ENCODE measurements around the gene SLC7A1. TPM values are rescaled to one million over a fixed set of nuclear protein-coding genes. Genes with fewer than 3 reads are reported as not detected.
"Not testable (repeated sequence)": the region's sequence is repeated elsewhere in the genome, so short reads cannot be mapped to it uniquely, and the experiment has no call there.

The SLC7A1 gene
- 11.2 and 14.5 TPM in 2 replicates for total RNA-seq
- 33.4 TPM for polyA plus RNA-seq (2012)

- DNase-seq (ENCODE audit: low read depth), result peak; percentile 84
These were observed at the start of gene SLC7A1 for GRCh38 chr13:29595380-29596063. Gene SLC7A1, minus strand, starts transcription at chr13:29595688. Its CDS starts 59,500 bp downstream, at chr13:29536188.

GRCh38 chr13:29640665-29641064 lies 45.2 kb upstream of the SLC7A1 start:
- DNase-seq (ENCODE audit: low read depth), result no peak

- DNase-seq (ENCODE audit: low read depth), result not testable (repeated sequence)
These were observed 41.3 kb upstream of the SLC7A1 start for GRCh38 chr13:29636831-29637230.

- DNase-seq (ENCODE audit: low read depth), result peak; percentile 15
These were observed 29.5 kb upstream of the SLC7A1 start for GRCh38 chr13:29624997-29625396.

GRCh38 chr13:29621841-29622240 lies 26.4 kb upstream of the SLC7A1 start:
- DNase-seq (ENCODE audit: low read depth), result no peak

- no peak for DNase-seq (ENCODE audit: low read depth)
These were observed 25.7 kb upstream of the SLC7A1 start for GRCh38 chr13:29621051-29621800.

GRCh38 chr13:29619995-29620394 lies 24.5 kb upstream of the SLC7A1 start:
- no peak for DNase-seq (ENCODE audit: low read depth)

- DNase-seq (ENCODE audit: low read depth), result no peak
These were observed 17.6 kb upstream of the SLC7A1 start for GRCh38 chr13:29613101-29613500.

- DNase-seq (ENCODE audit: low read depth), result no peak
These were observed 12.0 kb upstream of the SLC7A1 start for GRCh38 chr13:29607465-29607864.

GRCh38 chr13:29605860-29606526 lies 10.5 kb upstream of the SLC7A1 start:
- no peak for DNase-seq (ENCODE audit: low read depth)

GRCh38 chr13:29598321-29598720 lies 2.8 kb upstream of the SLC7A1 start:
- no peak for DNase-seq (ENCODE audit: low read depth)

GRCh38 chr13:29597706-29598105 lies 2.2 kb upstream of the SLC7A1 start:
- DNase-seq (ENCODE audit: low read depth), result no peak

GRCh38 chr13:29597246-29597645 lies 1.8 kb upstream of the SLC7A1 start:
- no peak for DNase-seq (ENCODE audit: low read depth)

GRCh38 chr13:29596064-29596418 lies 553 bp upstream of the SLC7A1 start:
- no peak for DNase-seq (ENCODE audit: low read depth)

- DNase-seq (ENCODE audit: low read depth), result peak; percentile 67
These were observed 643 bp downstream of the SLC7A1 start for GRCh38 chr13:29594710-29595379.

GRCh38 chr13:29594303-29594709 lies 1.2 kb downstream of the SLC7A1 start:
- peak; percentile 80 for DNase-seq (ENCODE audit: low read depth)

GRCh38 chr13:29593605-29594297 lies 1.7 kb downstream of the SLC7A1 start:
- no peak for DNase-seq (ENCODE audit: low read depth)

- peak; percentile 40 for DNase-seq (ENCODE audit: low read depth)
These were observed 4.2 kb downstream of the SLC7A1 start for GRCh38 chr13:29591310-29591709.

- DNase-seq (ENCODE audit: low read depth), result no peak
These were observed 5.5 kb downstream of the SLC7A1 start for GRCh38 chr13:29589967-29590366.

- peak; percentile 62 for DNase-seq (ENCODE audit: low read depth)
These were observed 6.3 kb downstream of the SLC7A1 start for GRCh38 chr13:29589234-29589633.

- DNase-seq (ENCODE audit: low read depth), result no peak
These were observed 7.8 kb downstream of the SLC7A1 start for GRCh38 chr13:29587645-29588044.

Data from myocyte (in vitro differentiated cells).